GM18907 (cell line): ENCODE results near the gene SLC5A10.
"Not testable (repeated sequence)": the region's sequence is repeated elsewhere in the genome, so short reads cannot be mapped to it uniquely, and the experiment has no call there.

Experiments
- ATAC-seq: cut with Tn5 transposase; IDR thresholded peaks from one replicate; pipeline ENCODE4 v1.9.1; 2021; ENCODE audit warnings: mild to moderate bottlenecking, moderate library complexity; ENCODE audit not compliant: unreplicated experiment

The SLC5A10 gene

GRCh38 chr17:19037547-19037946 lies 85.6 kb downstream of the SLC5A10 start:
- ATAC-seq, result not testable (repeated sequence)

GRCh38 chr17:19038007-19038406 lies 86.0 kb downstream of the SLC5A10 start:
- not testable (repeated sequence) for ATAC-seq

GRCh38 chr17:19038730-19039129 lies 86.8 kb downstream of the SLC5A10 start:
- ATAC-seq, result not testable (repeated sequence)

- not testable (repeated sequence) for ATAC-seq
These were observed 88.4 kb downstream of the SLC5A10 start for GRCh38 chr17:19040350-19040749.

GRCh38 chr17:19041871-19042270 lies 89.9 kb downstream of the SLC5A10 start:
- not testable (repeated sequence) for ATAC-seq

GRCh38 chr17:19042369-19042768 lies 90.4 kb downstream of the SLC5A10 start:
- not testable (repeated sequence) for ATAC-seq

- ATAC-seq, result not testable (repeated sequence)
These were observed 91.1 kb downstream of the SLC5A10 start for GRCh38 chr17:19043032-19043431.

GRCh38 chr17:19044643-19045042 lies 92.7 kb downstream of the SLC5A10 start:
- ATAC-seq, result not testable (repeated sequence)

GRCh38 chr17:19046782-19047375 lies 94.9 kb downstream of the SLC5A10 start, which contains the start of gene GRAP:
Gene GRAP, minus strand, starts transcription at chr17:19046957. Its CDS starts 31 bp downstream, at chr17:19046926.
- not testable (repeated sequence) for ATAC-seq

GRCh38 chr17:19047510-19047909 lies 95.5 kb downstream of the SLC5A10 start:
- ATAC-seq, result not testable (repeated sequence)

- not testable (repeated sequence) for ATAC-seq
These were observed 96.9 kb downstream of the SLC5A10 start for GRCh38 chr17:19048826-19049225.

- peak; percentile 62 for ATAC-seq
These were observed 103.5 kb downstream of the SLC5A10 start for GRCh38 chr17:19055447-19055846.

- peak; percentile 54 for ATAC-seq
These were observed 110.2 kb downstream of the SLC5A10 start for GRCh38 chr17:19062009-19062717.

GRCh38 chr17:19062718-19063325 lies 110.9 kb downstream of the SLC5A10 start:
- ATAC-seq, result peak; percentile 83

- ATAC-seq, result peak; percentile 46
These were observed 111.5 kb downstream of the SLC5A10 start for GRCh38 chr17:19063326-19063956.

- not testable (repeated sequence) for ATAC-seq
These were observed 112.4 kb downstream of the SLC5A10 start for GRCh38 chr17:19064378-19064777.

GRCh38 chr17:19070318-19071168 lies 118.6 kb downstream of the SLC5A10 start:
- ATAC-seq, result peak; percentile 92
